ENCODE measurements around the gene BTG4. TPM values are rescaled to one million over a fixed set of nuclear protein-coding genes. Genes with fewer than 3 reads are reported as not detected.

The BTG4 gene
- total RNA-seq, 1 experiment from 2014 or later = not detected

DNA sequence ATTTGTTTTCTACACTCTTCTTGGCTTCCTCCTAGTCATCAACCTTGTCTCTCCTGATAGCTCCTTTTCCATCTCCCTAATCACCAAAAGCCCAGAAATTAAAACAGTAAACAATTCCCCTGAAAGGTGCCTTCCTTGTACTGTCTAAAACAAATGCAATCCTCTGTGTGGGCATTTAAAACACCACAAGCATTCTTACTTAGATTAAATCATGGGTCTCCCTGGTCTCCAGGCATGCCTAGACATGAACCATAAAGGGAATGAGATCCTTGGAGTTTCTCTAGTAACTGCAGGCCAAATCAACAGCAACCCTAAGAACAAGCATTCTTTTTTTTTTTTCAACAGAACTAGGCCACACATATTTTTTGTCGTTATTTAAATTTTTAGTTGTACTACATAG is 1.9 kb downstream of the BTG4 start:
- TF ChIP-seq ELF1 (IDR thresholded peaks at IDR 0.05; ENCODE audit: borderline replicate concordance, low read depth) = no peak
- Histone ChIP-seq H3K4me1 (ENCODE audit: control insufficient read depth in 1 of 2, insufficient read depth in 2 of 2, low read length in 2 of 2) (no peaks in the 10 kb centered on the region), H3K4me2 (ENCODE audit: low read length) (no peak overlapping the region), H2AFZ (ENCODE audit: low read depth, low read length, poor library complexity, severe bottlenecking) (no peak overlapping the region), H3K79me2 (ENCODE audit: insufficient read depth, low read length) (no peaks in the 10 kb centered on the region), H3K27me3 (ENCODE audit: insufficient read depth, low read length) (no peaks in the 10 kb centered on the region), H4K20me1 (ENCODE audit: insufficient read depth) (no peaks in the 10 kb centered on the region), H3K27ac (ENCODE audit: low read depth, low read length) (no peak overlapping the region), H3K9ac (ENCODE audit: low read length) (no peak overlapping the region), H3K9me2 (ENCODE audit: insufficient read depth) (no peaks in the 10 kb centered on the region), H3K9me3 (ENCODE audit: control insufficient read depth in 1 of 2, insufficient read depth in 1 of 2, low read depth in 1 of 2, low read length in 2 of 2) (no peaks in the 10 kb centered on the region), H3K36me3 (ENCODE audit: control insufficient read depth in 1 of 2, insufficient read depth in 2 of 2, low read length in 2 of 2) (no peaks in the 10 kb centered on the region), H3K4me3 (replicated peaks in 1 of 2; ENCODE audit: low read depth in 1 of 2, low read length in 2 of 2) (no peak overlapping the region)
- DNase-seq (ENCODE audit: low read depth, low spot score) (no peak), ATAC-seq (no peak)
- RAD21 ChIA-PET (ENCODE audit: low non-redundant PET in 1 of 2, low total read pairs in 2 of 2, uncharacterized antibody in 2 of 2, unreplicated experiment in 2 of 2) = no interaction called here
- POLR2A ChIA-PET = no interaction called here
- CTCF ChIA-PET = no interaction called here
- intact Hi-C loops (cut with micrococcal nuclease) = no loop called here
- no TSS peak for BruUV-seq (replicated peaks)

DNA sequence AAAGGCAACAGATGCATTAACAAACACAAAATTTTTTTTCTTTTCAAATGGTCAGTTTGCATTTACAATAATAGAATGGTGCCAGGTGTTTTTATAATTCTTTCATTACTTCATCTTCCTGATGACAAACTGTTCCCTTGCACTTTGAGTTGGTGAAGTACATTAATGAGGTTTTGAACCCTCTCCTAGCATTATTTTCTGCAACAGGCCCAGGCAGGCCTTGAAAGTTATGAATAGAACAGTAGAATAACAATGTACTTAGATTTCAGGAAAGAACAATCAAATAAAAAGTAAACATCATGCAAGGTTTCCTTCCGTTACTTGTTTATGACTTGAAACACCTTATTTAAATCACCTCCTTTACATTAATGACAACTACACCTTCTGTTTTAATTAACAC is 9.6 kb downstream of the BTG4 start:
- ChIA-PET POLR2A (no interaction called here), RAD21 (ENCODE audit: low non-redundant PET in 1 of 2, low total read pairs in 2 of 2, uncharacterized antibody in 2 of 2, unreplicated experiment in 2 of 2) (no interaction called here), CTCF (no interaction called here)
- H3K9ac ChIP-seq (ENCODE audit: low read length) = no peak overlapping the region
- H3K36me3 ChIP-seq (ENCODE audit: control insufficient read depth in 1 of 2, insufficient read depth in 2 of 2, low read length in 2 of 2) = no peaks in the 10 kb centered on the region
- H4K20me1 ChIP-seq (ENCODE audit: insufficient read depth) = no peaks in the 10 kb centered on the region
- no peaks in the 10 kb centered on the region for H3K27me3 ChIP-seq (ENCODE audit: insufficient read depth, low read length)
- H3K4me3 ChIP-seq (replicated peaks in 1 of 2; ENCODE audit: low read depth in 1 of 2, low read length in 2 of 2) = no peak overlapping the region
- DNase-seq (ENCODE audit: low read depth, low spot score) = no peak
- no peak overlapping the region for H3K4me2 ChIP-seq (ENCODE audit: low read length)
- no peak overlapping the region for H3K27ac ChIP-seq (ENCODE audit: low read depth, low read length)
- no peaks in the 10 kb centered on the region for H3K9me3 ChIP-seq (ENCODE audit: control insufficient read depth in 1 of 2, insufficient read depth in 1 of 2, low read depth in 1 of 2, low read length in 2 of 2)
- intact Hi-C loops (cut with micrococcal nuclease) = no loop called here
- no peaks in the 10 kb centered on the region for H3K4me1 ChIP-seq (ENCODE audit: control insufficient read depth in 1 of 2, insufficient read depth in 2 of 2, low read length in 2 of 2)
- no TSS peak for BruUV-seq (replicated peaks)
- H3K9me2 ChIP-seq (ENCODE audit: insufficient read depth) = no peaks in the 10 kb centered on the region
- no peak for ATAC-seq
- no peak overlapping the region for H2AFZ ChIP-seq (ENCODE audit: low read depth, low read length, poor library complexity, severe bottlenecking)
- no peaks in the 10 kb centered on the region for H3K79me2 ChIP-seq (ENCODE audit: insufficient read depth, low read length)
- TF ChIP-seq TCF7L2 (IDR thresholded peaks at IDR 0.05; ENCODE audit: borderline replicate concordance, extremely low read depth, insufficient read depth, insufficient read length) (no peak), CEBPB (IDR thresholded peaks at IDR 0.05; ENCODE audit: low read depth) (no peak), EGR1 (IDR thresholded peaks at IDR 0.05; ENCODE audit: low read depth) (no peak), EZH2phosphoT487 (IDR thresholded peaks at IDR 0.05; ENCODE audit: borderline replicate concordance) (no peak), ZNF274 (IDR thresholded peaks at IDR 0.05; ENCODE audit: low read depth, low read length) (no peak), POLR2AphosphoS5 (IDR thresholded peaks at IDR 0.05; ENCODE audit: low read depth, low read length) (no peak), CBX3 (IDR thresholded peaks at IDR 0.05; ENCODE audit: low read depth) (no peak), FOSL1 (IDR thresholded peaks at IDR 0.05; ENCODE audit: low read depth) (no peak), SRF (IDR thresholded peaks at IDR 0.05; ENCODE audit: low read depth) (no peak), ZFX (IDR thresholded peaks at IDR 0.05) (no peak)
- TF ChIP-seq, protein P1, sequence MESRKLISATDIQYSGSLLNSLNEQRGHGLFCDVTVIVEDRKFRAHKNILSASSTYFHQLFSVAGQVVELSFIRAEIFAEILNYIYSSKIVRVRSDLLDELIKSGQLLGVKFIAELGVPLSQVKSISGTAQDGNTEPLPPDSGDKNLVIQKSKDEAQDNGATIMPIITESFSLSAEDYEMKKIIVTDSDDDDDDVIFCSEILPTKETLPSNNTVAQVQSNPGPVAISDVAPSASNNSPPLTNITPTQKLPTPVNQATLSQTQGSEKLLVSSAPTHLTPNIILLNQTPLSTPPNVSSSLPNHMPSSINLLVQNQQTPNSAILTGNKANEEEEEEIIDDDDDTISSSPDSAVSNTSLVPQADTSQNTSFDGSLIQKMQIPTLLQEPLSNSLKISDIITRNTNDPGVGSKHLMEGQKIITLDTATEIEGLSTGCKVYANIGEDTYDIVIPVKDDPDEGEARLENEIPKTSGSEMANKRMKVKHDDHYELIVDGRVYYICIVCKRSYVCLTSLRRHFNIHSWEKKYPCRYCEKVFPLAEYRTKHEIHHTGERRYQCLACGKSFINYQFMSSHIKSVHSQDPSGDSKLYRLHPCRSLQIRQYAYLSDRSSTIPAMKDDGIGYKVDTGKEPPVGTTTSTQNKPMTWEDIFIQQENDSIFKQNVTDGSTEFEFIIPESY (IDR thresholded peaks at IDR 0.05; ENCODE audit: extremely low read depth, insufficient replicate concordance, low read length) = no peak
- TF ChIP-seq, protein P2, sequence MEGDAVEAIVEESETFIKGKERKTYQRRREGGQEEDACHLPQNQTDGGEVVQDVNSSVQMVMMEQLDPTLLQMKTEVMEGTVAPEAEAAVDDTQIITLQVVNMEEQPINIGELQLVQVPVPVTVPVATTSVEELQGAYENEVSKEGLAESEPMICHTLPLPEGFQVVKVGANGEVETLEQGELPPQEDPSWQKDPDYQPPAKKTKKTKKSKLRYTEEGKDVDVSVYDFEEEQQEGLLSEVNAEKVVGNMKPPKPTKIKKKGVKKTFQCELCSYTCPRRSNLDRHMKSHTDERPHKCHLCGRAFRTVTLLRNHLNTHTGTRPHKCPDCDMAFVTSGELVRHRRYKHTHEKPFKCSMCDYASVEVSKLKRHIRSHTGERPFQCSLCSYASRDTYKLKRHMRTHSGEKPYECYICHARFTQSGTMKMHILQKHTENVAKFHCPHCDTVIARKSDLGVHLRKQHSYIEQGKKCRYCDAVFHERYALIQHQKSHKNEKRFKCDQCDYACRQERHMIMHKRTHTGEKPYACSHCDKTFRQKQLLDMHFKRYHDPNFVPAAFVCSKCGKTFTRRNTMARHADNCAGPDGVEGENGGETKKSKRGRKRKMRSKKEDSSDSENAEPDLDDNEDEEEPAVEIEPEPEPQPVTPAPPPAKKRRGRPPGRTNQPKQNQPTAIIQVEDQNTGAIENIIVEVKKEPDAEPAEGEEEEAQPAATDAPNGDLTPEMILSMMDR (IDR thresholded peaks at IDR 0.05 in 2 of 3, conservative IDR thresholded peaks at IDR 0.05 in 1 of 3; ENCODE audit: borderline replicate concordance in 1 of 3, insufficient read depth in 1 of 3, low read depth in 2 of 3, low read length in 2 of 3) = no peak
- TF ChIP-seq, protein P3, sequence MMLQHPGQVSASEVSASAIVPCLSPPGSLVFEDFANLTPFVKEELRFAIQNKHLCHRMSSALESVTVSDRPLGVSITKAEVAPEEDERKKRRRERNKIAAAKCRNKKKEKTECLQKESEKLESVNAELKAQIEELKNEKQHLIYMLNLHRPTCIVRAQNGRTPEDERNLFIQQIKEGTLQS (IDR thresholded peaks at IDR 0.05) = no peak

Measured in HCT116 (cell line).